Trophoblast cell (in vitro differentiated cells and primary cell): ENCODE results near the gene PCGF6.

ENCODE experiments used
- DNase-seq, 2 donors: peaks; one replicate each; pipeline ENCODE4 v3.0.0-alpha.2; 2016
- H2AFZ ChIP-seq: 2 replicates; pipeline ENCODE4 v1.6.1; 2013; ENCODE audit warnings: low read length, moderate library complexity, mild to moderate bottlenecking; ENCODE audit not compliant: insufficient read depth, poor library complexity
- H2AK5ac ChIP-seq: 2 replicates; pipeline ENCODE4 v1.6.1; 2013; ENCODE audit warnings: mild to moderate bottlenecking, low read length
- H2BK120ac ChIP-seq: 2 replicates; pipeline ENCODE4 v1.6.1; 2013; ENCODE audit warnings: low read length, mild to moderate bottlenecking, moderate library complexity; ENCODE audit not compliant: insufficient read depth, poor library complexity
- H2BK12ac ChIP-seq: 2 replicates; pipeline ENCODE4 v1.6.1; 2013; ENCODE audit warnings: mild to moderate bottlenecking, low read length, moderate library complexity
- H2BK5ac ChIP-seq: 2 replicates; pipeline ENCODE4 v1.6.1; 2013; ENCODE audit warnings: low read length, low read depth, moderate library complexity, mild to moderate bottlenecking; ENCODE audit not compliant: poor library complexity
- H3K14ac ChIP-seq: 2 replicates; pipeline ENCODE4 v1.6.1; 2013; ENCODE audit warnings: mild to moderate bottlenecking, low read length
- H3K18ac ChIP-seq: 2 replicates; pipeline ENCODE4 v1.6.1; 2013; ENCODE audit warnings: mild to moderate bottlenecking, low read length
- H3K23ac ChIP-seq: 2 replicates; pipeline ENCODE4 v1.6.1; 2013; ENCODE audit warnings: low read length
- H3K27ac ChIP-seq: 2 replicates; pipeline ENCODE4 v1.5.1; 2013; ENCODE audit warnings: low read depth, mild to moderate bottlenecking, inconsistent platforms, low read length, moderate library complexity
- H3K27me3 ChIP-seq: 2 replicates; pipeline ENCODE4 v1.6.1; 2013; ENCODE audit warnings: inconsistent platforms, mild to moderate bottlenecking, low read length, moderate library complexity; ENCODE audit not compliant: insufficient read depth
- H3K36me3 ChIP-seq, 2 experiments: 1 replicate in 1 of 2; 2 replicates in 1 of 2; pipeline ENCODE4 v1.6.1; 2013; ENCODE audit warnings: low read length in 2 of 2, mild to moderate bottlenecking in 2 of 2, moderate library complexity in 1 of 2; ENCODE audit not compliant: insufficient read depth in 2 of 2, control insufficient read depth in 1 of 2
- H3K4ac ChIP-seq: 2 replicates; pipeline ENCODE4 v1.6.1; 2013; ENCODE audit warnings: low read depth, mild to moderate bottlenecking, low read length, moderate library complexity
- H3K4me1 ChIP-seq, 2 experiments: 1 replicate in 1 of 2; 2 replicates in 1 of 2; pipeline ENCODE4 v1.6.1; 2013; ENCODE audit warnings: low read length in 2 of 2, mild to moderate bottlenecking in 2 of 2, moderate library complexity in 1 of 2; ENCODE audit not compliant: insufficient read depth in 2 of 2, control insufficient read depth in 1 of 2
- H3K4me2 ChIP-seq: 2 replicates; pipeline ENCODE4 v1.6.1; 2013; ENCODE audit warnings: inconsistent platforms, mild to moderate bottlenecking, low read length, moderate library complexity
- H3K4me3 ChIP-seq: 2 replicates; pipeline ENCODE4 v1.5.1; 2013; ENCODE audit warnings: mild to moderate bottlenecking, low read depth, low read length, inconsistent platforms
- H3K79me1 ChIP-seq: one replicate; pipeline ENCODE4 v1.6.1; 2013; ENCODE audit warnings: low read length
- H3K79me2 ChIP-seq: 2 replicates; pipeline ENCODE4 v1.6.1; 2013; ENCODE audit warnings: low read length, mild to moderate bottlenecking; ENCODE audit not compliant: control insufficient read depth, insufficient read depth, poor library complexity
- H3K9ac ChIP-seq: 2 replicates; pipeline ENCODE4 v1.6.1; 2013; ENCODE audit warnings: mild to moderate bottlenecking, low read length
- H3K9me3 ChIP-seq: 2 replicates; pipeline ENCODE4 v1.6.1; 2013; ENCODE audit warnings: low read depth, mild to moderate bottlenecking, control low read depth, inconsistent platforms, low read length; ENCODE audit not compliant: insufficient read depth
- H4K12ac ChIP-seq: 2 replicates; pipeline ENCODE4 v1.6.1; 2013; ENCODE audit warnings: low read depth, mild to moderate bottlenecking, low read length, moderate library complexity
- H4K8ac ChIP-seq: 2 replicates; pipeline ENCODE4 v1.6.1; 2013; ENCODE audit warnings: low read depth, mild to moderate bottlenecking, low read length, moderate library complexity
- H4K91ac ChIP-seq: one replicate; pipeline ENCODE4 v1.6.1; 2013; ENCODE audit warnings: low read depth, mild to moderate bottlenecking, low read length, moderate library complexity
- WGBS: extraction: QIAGEN DNeasy Blood & Tissue Kit; methylation state at CpG from one replicate; pipeline ENCODE4 v1.1.7; 2013; ENCODE audit warnings: missing lambda C conversion rate; ENCODE audit not compliant: insufficient read length, insufficient coverage; ENCODE audit errors: extremely low coverage; 5-methylcytosine and 5-hydroxymethylcytosine counted together

PCGF6 gene

GRCh38 chr10:103278862-103279298, 72.1 kb downstream of the PCGF6 start:
- Histone ChIP-seq H3K79me2 (no peaks in the 10 kb centered on the region), H2BK5ac (no peak overlapping the region), H3K18ac (no peak overlapping the region), H3K4me1 (peaks cover 7 to 19% of the 10 kb centered on the region in 2 experiments), H3K23ac (no peak overlapping the region), H3K79me1 (no peaks in the 10 kb centered on the region), H2BK120ac (no peak overlapping the region), H3K4ac (no peak overlapping the region), H3K27ac (no peak overlapping the region), H2AK5ac (no peak overlapping the region), H4K91ac (no peak overlapping the region), H3K36me3 (no peaks in the 10 kb centered on the region), H4K12ac (no peak overlapping the region), H3K4me3 (no peak overlapping the region), H3K4me2 (no peak overlapping the region), H3K14ac (no peak overlapping the region), H4K8ac (no peak overlapping the region), H3K27me3 (peaks cover 30% of the 10 kb centered on the region), H3K9ac (no peak overlapping the region), H2AFZ (no peak overlapping the region), H3K9me3 (peaks cover 9% of the 10 kb centered on the region), H2BK12ac (no peak overlapping the region)
- peak; percentile 31 to 73 for DNase-seq
- no CpG with 5 or more reads among the region's 11 CpGs for WGBS

DNA sequence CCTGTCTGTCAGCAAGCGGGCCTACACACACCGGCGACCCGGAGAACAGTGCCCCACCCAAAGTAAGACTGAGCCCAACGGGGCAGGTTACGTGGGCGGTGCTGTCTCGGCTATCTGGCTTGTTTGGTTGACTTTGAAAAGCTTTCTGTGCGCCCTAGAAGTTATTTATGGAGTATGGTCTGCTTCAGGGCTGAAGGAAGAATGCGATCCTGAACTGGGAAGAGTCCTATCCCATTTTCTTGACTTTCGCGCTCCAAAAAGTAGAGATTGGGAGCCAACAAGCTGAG, 72.5 kb downstream of the PCGF6 start:
- H2BK12ac ChIP-seq = no peak overlapping the region
- no peaks in the 10 kb centered on the region for H3K79me1 ChIP-seq
- no peaks in the 10 kb centered on the region for H3K36me3 ChIP-seq
- no peak overlapping the region for H3K14ac ChIP-seq
- no peak overlapping the region for H3K4me2 ChIP-seq
- H3K4ac ChIP-seq = no peak overlapping the region
- H3K18ac ChIP-seq = no peak overlapping the region
- peaks cover 30% of the 10 kb centered on the region for H3K27me3 ChIP-seq
- no peak overlapping the region for H2AK5ac ChIP-seq
- no peak overlapping the region for H2BK5ac ChIP-seq
- no peaks in the 10 kb centered on the region for H3K79me2 ChIP-seq
- DNase-seq = no peak
- no peak overlapping the region for H4K8ac ChIP-seq
- no CpG with 5 or more reads among the region's 12 CpGs for WGBS
- H2BK120ac ChIP-seq = no peak overlapping the region
- no peak overlapping the region for H3K27ac ChIP-seq
- H3K9me3 ChIP-seq = peaks cover 9% of the 10 kb centered on the region
- H4K91ac ChIP-seq = no peak overlapping the region
- no peak overlapping the region for H2AFZ ChIP-seq
- no peak overlapping the region for H3K4me3 ChIP-seq
- no peak overlapping the region for H3K23ac ChIP-seq
- H3K9ac ChIP-seq = no peak overlapping the region
- H3K4me1 ChIP-seq = peaks cover 7 to 20% of the 10 kb centered on the region in 2 experiments
- no peak overlapping the region for H4K12ac ChIP-seq

GRCh38 chr10:103277713-103278536, 73.0 kb downstream of the PCGF6 start:
- H3K14ac ChIP-seq = no peak overlapping the region
- H2BK5ac ChIP-seq = no peak overlapping the region
- H3K79me1 ChIP-seq = no peaks in the 10 kb centered on the region
- no peak overlapping the region for H3K27ac ChIP-seq
- no peak overlapping the region for H2BK12ac ChIP-seq
- H3K4me3 ChIP-seq = peak overlapping the region; percentile 33
- peak overlapping the region; percentile 74 for H3K4me2 ChIP-seq
- no peaks in the 10 kb centered on the region for H3K36me3 ChIP-seq
- H2AFZ ChIP-seq = no peak overlapping the region
- no peak overlapping the region for H3K23ac ChIP-seq
- H3K9ac ChIP-seq = no peak overlapping the region
- no peak for DNase-seq
- no peak overlapping the region for H3K4ac ChIP-seq
- no peak overlapping the region for H4K91ac ChIP-seq
- H3K18ac ChIP-seq = no peak overlapping the region
- no peaks in the 10 kb centered on the region for H3K79me2 ChIP-seq
- peaks cover 9 to 24% of the 10 kb centered on the region in 2 experiments for H3K4me1 ChIP-seq
- H3K27me3 ChIP-seq = peaks cover 30% of the 10 kb centered on the region
- no CpG with 5 or more reads among the region's 76 CpGs for WGBS
- no peak overlapping the region for H2AK5ac ChIP-seq
- no peak overlapping the region for H4K12ac ChIP-seq
- no peak overlapping the region for H4K8ac ChIP-seq
- no peak overlapping the region for H2BK120ac ChIP-seq
- peaks cover 9% of the 10 kb centered on the region for H3K9me3 ChIP-seq

GRCh38 chr10:103276896-103277712, 73.8 kb downstream of the PCGF6 start, which contains the start of gene INA:
INA (plus strand) TSS chr10:103277138; CDS start chr10:103277212, 74 bp downstream.
- Histone ChIP-seq H2BK12ac (no peak within 1 kb of the TSS), H3K36me3 (no peaks in the 10 kb centered on the region), H4K8ac (no peak within 1 kb of the TSS), H3K4ac (no peak within 1 kb of the TSS), H3K23ac (no peak within 1 kb of the TSS), H3K4me3 (peak within 1 kb of the TSS; percentile 33), H2AK5ac (no peak within 1 kb of the TSS), H4K12ac (no peak within 1 kb of the TSS), H2BK5ac (no peak within 1 kb of the TSS), H3K9ac (no peak within 1 kb of the TSS), H3K79me1 (no peaks in the 10 kb centered on the region), H3K4me1 (peaks cover 9 to 24% of the 10 kb centered on the region in 2 experiments), H3K14ac (no peak within 1 kb of the TSS), H3K27me3 (peaks cover 30% of the 10 kb centered on the region), H4K91ac (no peak within 1 kb of the TSS), H2AFZ (no peak within 1 kb of the TSS), H3K18ac (no peak within 1 kb of the TSS), H3K79me2 (no peaks in the 10 kb centered on the region), H3K4me2 (peak within 1 kb of the TSS; percentile 74), H3K9me3 (peaks cover 9% of the 10 kb centered on the region), H2BK120ac (no peak within 1 kb of the TSS), H3K27ac (no peak within 1 kb of the TSS)
- no CpG with 5 or more reads among the region's 105 CpGs for WGBS
- DNase-seq = peak; percentile 23 to 66
